ENCODE data around the gene FRG2B.
"Not testable (repeated sequence)": the region's sequence is repeated elsewhere in the genome, so short reads cannot be mapped to it uniquely, and the experiment has no call there.

DNA sequence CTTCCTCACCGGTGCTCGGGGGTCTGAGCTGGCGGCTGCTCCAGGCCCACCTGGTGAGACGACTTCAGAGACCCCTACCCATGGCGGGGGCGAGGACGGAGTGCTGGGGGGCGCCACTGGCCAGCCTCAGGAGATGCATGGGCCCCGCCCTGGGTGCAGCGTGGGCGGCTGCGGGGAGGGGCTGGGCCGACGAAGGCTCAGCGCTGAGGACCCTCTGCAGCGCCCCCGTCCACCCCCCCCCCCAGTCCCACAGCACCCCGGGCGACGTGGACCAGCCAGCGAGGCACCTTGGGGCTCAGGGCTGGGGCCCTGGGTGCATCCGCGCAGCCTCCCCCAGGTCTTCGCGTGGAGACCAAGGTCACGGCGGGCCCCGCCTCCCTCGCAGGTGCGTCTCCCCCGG is 49.6 kb downstream of the FRG2B start:
- TF ChIP-seq, protein P1, sequence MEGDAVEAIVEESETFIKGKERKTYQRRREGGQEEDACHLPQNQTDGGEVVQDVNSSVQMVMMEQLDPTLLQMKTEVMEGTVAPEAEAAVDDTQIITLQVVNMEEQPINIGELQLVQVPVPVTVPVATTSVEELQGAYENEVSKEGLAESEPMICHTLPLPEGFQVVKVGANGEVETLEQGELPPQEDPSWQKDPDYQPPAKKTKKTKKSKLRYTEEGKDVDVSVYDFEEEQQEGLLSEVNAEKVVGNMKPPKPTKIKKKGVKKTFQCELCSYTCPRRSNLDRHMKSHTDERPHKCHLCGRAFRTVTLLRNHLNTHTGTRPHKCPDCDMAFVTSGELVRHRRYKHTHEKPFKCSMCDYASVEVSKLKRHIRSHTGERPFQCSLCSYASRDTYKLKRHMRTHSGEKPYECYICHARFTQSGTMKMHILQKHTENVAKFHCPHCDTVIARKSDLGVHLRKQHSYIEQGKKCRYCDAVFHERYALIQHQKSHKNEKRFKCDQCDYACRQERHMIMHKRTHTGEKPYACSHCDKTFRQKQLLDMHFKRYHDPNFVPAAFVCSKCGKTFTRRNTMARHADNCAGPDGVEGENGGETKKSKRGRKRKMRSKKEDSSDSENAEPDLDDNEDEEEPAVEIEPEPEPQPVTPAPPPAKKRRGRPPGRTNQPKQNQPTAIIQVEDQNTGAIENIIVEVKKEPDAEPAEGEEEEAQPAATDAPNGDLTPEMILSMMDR (conservative IDR thresholded peaks at IDR 0.05; ENCODE audit: low read depth, low read length) = not testable (repeated sequence)
- not testable (repeated sequence) for TF ChIP-seq EZH2phosphoT487 (IDR thresholded peaks at IDR 0.05; ENCODE audit: borderline replicate concordance, low read length)
